Measurements from ENCODE around the gene CRISP3.

The CRISP3 gene

DNA sequence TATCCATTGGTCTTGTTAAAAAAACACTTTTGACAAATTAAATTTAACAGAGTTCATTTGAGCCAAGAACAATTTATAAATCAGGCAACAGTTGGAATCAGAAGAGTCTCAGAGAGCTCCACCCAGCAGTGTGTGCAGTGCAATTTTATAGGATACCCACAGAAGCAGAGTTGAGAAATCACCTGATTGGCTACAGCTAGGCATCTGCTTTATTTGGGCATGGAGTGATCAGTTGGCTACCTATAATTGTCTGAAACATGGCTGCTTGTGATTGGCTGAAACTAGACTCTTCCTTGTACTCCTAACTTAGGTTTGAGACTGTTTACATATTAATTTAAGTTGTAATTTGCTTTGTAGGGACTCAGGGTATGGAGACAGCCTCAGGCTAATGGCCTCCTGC lies 30.9 kb upstream of the CRISP3 start:
- Histone ChIP-seq H3K9me3 (ENCODE audit: insufficient read depth, low read length, severe bottlenecking) (no peaks in the 10 kb centered on the region), H3K9ac (ENCODE audit: low read depth, low read length) (no peak overlapping the region), H3K36me3 (ENCODE audit: insufficient read depth, low read length) (no peaks in the 10 kb centered on the region), H2AFZ (ENCODE audit: low read depth, low read length) (no peak overlapping the region), H3K27me3 (ENCODE audit: insufficient read depth, low read length, poor library complexity) (no peaks in the 10 kb centered on the region), H3K4me3 (ENCODE audit: low read depth in 1 of 2, low read length in 2 of 2) (no peak overlapping the region), H4K20me1 (ENCODE audit: insufficient read depth, low read length) (no peaks in the 10 kb centered on the region), H3K79me2 (ENCODE audit: insufficient read depth, low read length) (no peaks in the 10 kb centered on the region), H3K4me1 (ENCODE audit: insufficient read depth, low read length) (no peaks in the 10 kb centered on the region), H3K27ac (ENCODE audit: low read length) (no peak overlapping the region), H3K4me2 (ENCODE audit: insufficient read depth, low read length) (no peak overlapping the region)
- no peak for TF ChIP-seq EZH2 (IDR thresholded peaks at IDR 0.05; ENCODE audit: borderline replicate concordance, low read depth, low read length, severe bottlenecking)
- TF ChIP-seq, protein P1, sequence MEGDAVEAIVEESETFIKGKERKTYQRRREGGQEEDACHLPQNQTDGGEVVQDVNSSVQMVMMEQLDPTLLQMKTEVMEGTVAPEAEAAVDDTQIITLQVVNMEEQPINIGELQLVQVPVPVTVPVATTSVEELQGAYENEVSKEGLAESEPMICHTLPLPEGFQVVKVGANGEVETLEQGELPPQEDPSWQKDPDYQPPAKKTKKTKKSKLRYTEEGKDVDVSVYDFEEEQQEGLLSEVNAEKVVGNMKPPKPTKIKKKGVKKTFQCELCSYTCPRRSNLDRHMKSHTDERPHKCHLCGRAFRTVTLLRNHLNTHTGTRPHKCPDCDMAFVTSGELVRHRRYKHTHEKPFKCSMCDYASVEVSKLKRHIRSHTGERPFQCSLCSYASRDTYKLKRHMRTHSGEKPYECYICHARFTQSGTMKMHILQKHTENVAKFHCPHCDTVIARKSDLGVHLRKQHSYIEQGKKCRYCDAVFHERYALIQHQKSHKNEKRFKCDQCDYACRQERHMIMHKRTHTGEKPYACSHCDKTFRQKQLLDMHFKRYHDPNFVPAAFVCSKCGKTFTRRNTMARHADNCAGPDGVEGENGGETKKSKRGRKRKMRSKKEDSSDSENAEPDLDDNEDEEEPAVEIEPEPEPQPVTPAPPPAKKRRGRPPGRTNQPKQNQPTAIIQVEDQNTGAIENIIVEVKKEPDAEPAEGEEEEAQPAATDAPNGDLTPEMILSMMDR (IDR thresholded peaks at IDR 0.05; ENCODE audit: borderline replicate concordance, extremely low read depth, low read length, poor library complexity, severe bottlenecking), result no peak
- ATAC-seq (ENCODE audit: insufficient read depth, low read depth), result no peak
- no peak for DNase-seq

DNA sequence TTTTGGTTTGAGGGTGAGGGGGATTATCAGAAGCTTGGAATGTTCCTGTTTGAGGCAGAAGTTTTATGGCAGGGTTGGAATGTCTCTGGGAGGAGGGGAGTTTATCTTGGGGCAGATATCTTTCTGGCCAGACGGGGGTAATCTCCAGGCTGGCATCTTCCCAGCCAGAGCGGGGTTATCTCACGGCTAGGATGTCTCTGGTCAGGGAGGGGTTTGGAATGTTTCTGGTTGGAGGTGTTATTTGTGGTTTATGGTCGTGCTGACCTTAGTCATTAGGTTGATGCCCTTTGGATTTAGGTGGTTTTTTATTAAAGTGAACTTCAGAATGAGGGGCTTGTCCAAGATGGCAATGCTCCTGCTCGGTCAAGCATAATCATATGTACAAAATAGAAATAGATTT lies 28.1 kb upstream of the CRISP3 start:
- Histone ChIP-seq H3K4me3 (ENCODE audit: low read depth in 1 of 2, low read length in 2 of 2) (no peak overlapping the region), H3K27me3 (ENCODE audit: insufficient read depth, low read length, poor library complexity) (no peaks in the 10 kb centered on the region), H3K4me1 (ENCODE audit: insufficient read depth, low read length) (no peaks in the 10 kb centered on the region), H4K20me1 (ENCODE audit: insufficient read depth, low read length) (no peaks in the 10 kb centered on the region), H3K79me2 (ENCODE audit: insufficient read depth, low read length) (no peaks in the 10 kb centered on the region), H3K27ac (ENCODE audit: low read length) (no peak overlapping the region), H3K9me3 (ENCODE audit: insufficient read depth, low read length, severe bottlenecking) (no peaks in the 10 kb centered on the region), H2AFZ (ENCODE audit: low read depth, low read length) (no peak overlapping the region), H3K36me3 (ENCODE audit: insufficient read depth, low read length) (no peaks in the 10 kb centered on the region), H3K9ac (ENCODE audit: low read depth, low read length) (no peak overlapping the region), H3K4me2 (ENCODE audit: insufficient read depth, low read length) (no peak overlapping the region)
- TF ChIP-seq, protein P1 (IDR thresholded peaks at IDR 0.05; ENCODE audit: borderline replicate concordance, extremely low read depth, low read length, poor library complexity, severe bottlenecking), result no peak
- no peak for TF ChIP-seq EZH2 (IDR thresholded peaks at IDR 0.05; ENCODE audit: borderline replicate concordance, low read depth, low read length, severe bottlenecking)
- ATAC-seq (ENCODE audit: insufficient read depth, low read depth) (no peak), DNase-seq (no peak)

DNA sequence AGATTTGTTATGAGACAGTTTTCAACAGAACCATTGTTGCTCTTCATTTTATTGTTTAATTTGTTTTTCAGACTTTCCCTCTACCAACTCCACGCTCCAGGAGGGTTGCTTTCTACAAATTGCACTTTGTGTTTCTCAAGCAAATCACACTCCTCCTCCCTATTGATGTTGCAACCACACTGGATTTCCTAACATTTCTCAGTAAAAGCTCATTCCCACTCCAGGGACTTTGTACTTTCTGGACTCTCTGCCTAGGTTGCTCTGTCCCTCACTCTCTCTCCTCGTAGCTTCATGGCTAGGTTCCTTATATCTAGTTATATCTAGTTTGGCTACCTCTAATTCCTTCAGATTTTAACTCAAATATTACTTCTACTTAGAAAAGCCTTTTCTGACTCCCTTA lies 22.6 kb upstream of the CRISP3 start:
- Histone ChIP-seq H3K27me3 (ENCODE audit: insufficient read depth, low read length, poor library complexity) (no peaks in the 10 kb centered on the region), H3K4me2 (ENCODE audit: insufficient read depth, low read length) (no peak overlapping the region), H2AFZ (ENCODE audit: low read depth, low read length) (no peak overlapping the region), H3K9me3 (ENCODE audit: insufficient read depth, low read length, severe bottlenecking) (no peaks in the 10 kb centered on the region), H3K4me1 (ENCODE audit: insufficient read depth, low read length) (no peaks in the 10 kb centered on the region), H4K20me1 (ENCODE audit: insufficient read depth, low read length) (no peaks in the 10 kb centered on the region), H3K79me2 (ENCODE audit: insufficient read depth, low read length) (no peaks in the 10 kb centered on the region), H3K4me3 (ENCODE audit: low read depth in 1 of 2, low read length in 2 of 2) (no peak overlapping the region), H3K9ac (ENCODE audit: low read depth, low read length) (no peak overlapping the region), H3K27ac (ENCODE audit: low read length) (no peak overlapping the region), H3K36me3 (ENCODE audit: insufficient read depth, low read length) (no peaks in the 10 kb centered on the region)
- TF ChIP-seq, protein P1 (IDR thresholded peaks at IDR 0.05; ENCODE audit: borderline replicate concordance, extremely low read depth, low read length, poor library complexity, severe bottlenecking), result no peak
- TF ChIP-seq EZH2 (IDR thresholded peaks at IDR 0.05; ENCODE audit: borderline replicate concordance, low read depth, low read length, severe bottlenecking), result no peak
- ATAC-seq (ENCODE audit: insufficient read depth, low read depth) (no peak), DNase-seq (no peak)
